ENCODE results near the gene DARS2. TPM values are rescaled to one million over a fixed set of nuclear protein-coding genes. Genes with fewer than 3 reads are reported as not detected.
"Not testable (repeated sequence)": the region's sequence is repeated elsewhere in the genome, so short reads cannot be mapped to it uniquely, and the experiment has no call there.

The DARS2 gene
- 24.7 TPM for polyA plus RNA-seq (2013, experiment 1 of 2)
- 25.0 TPM for polyA plus RNA-seq (2013, experiment 2 of 2)

- H3K4me1 ChIP-seq (ENCODE audit: insufficient read depth, low read length) = peaks cover 6% of the 10 kb centered on the region; the same call in 1 of the 2 replicates
- H3K36me3 ChIP-seq (ENCODE audit: insufficient read depth, low read length) = peaks cover 43% of the 10 kb centered on the region
- H3K4me3 ChIP-seq (ENCODE audit: low read length) = peak within 1 kb of the TSS; percentile 64
- H3K9ac ChIP-seq (ENCODE audit: low read depth, low read length) = peak within 1 kb of the TSS; percentile 86
- H3K27ac ChIP-seq (ENCODE audit: low read depth, low read length) = peak within 1 kb of the TSS; percentile 91
- H3K27me3 ChIP-seq (ENCODE audit: insufficient read depth, low read length) = no peaks in the 10 kb centered on the region
- WGBS = under 1% methylated on average over 55 of the region's 55 CpGs
- H3K9me3 ChIP-seq (ENCODE audit: insufficient read depth, low read depth, low read length) = no peaks in the 10 kb centered on the region
Observed at GRCh38 chr1:173824315-173825081, at the start of gene DARS2, which contains the start of gene CENPL. Gene DARS2, plus strand, starts transcription at chr1:173824673. Its CDS starts 557 bp downstream, at chr1:173825230. Gene CENPL, minus strand, starts transcription at chr1:173824883. Its CDS starts 13,584 bp downstream, at chr1:173811299.

DNA sequence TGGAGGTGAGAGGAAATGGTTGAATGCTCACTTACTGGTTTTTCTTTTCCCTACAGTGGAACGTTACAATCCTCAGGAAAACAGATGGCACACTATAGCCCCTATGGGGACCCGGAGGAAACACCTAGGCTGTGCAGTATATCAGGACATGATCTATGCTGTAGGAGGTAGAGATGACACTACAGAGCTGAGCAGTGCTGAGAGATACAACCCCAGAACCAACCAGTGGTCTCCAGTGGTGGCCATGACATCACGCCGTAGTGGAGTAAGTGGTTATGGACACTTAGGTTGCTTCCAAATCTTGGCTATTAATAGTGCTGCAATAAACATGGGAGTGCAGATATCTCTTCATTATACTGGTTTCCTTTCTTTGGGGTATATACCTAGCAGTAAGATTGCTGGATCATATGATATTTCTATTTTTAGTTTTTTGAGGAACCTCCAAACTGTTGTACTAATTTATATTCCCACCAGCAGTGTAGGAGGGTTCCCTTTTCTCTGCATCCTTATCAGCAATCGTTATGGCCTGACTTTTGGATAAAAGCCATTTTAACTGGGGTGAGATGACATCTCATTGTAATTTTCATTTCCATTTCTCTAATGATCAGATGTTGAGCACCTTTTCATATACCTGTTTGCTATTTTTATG lies 48.8 kb upstream of the DARS2 start:
- H3K27ac ChIP-seq (ENCODE audit: low read depth, low read length) = no peak overlapping the region
- H3K27me3 ChIP-seq (ENCODE audit: insufficient read depth, low read length) = no peaks in the 10 kb centered on the region
- no peak overlapping the region for H3K4me3 ChIP-seq (ENCODE audit: low read length)
- H3K4me1 ChIP-seq (ENCODE audit: insufficient read depth, low read length) = no peaks in the 10 kb centered on the region
- H3K9me3 ChIP-seq (ENCODE audit: insufficient read depth, low read depth, low read length) = no peaks in the 10 kb centered on the region
- peaks cover 27% of the 10 kb centered on the region for H3K36me3 ChIP-seq (ENCODE audit: insufficient read depth, low read length)
- WGBS = 97% methylated on average over 5 of the region's 5 CpGs
- no peak overlapping the region for H3K9ac ChIP-seq (ENCODE audit: low read depth, low read length)

GRCh38 chr1:173779936-173780335 lies 44.5 kb upstream of the DARS2 start:
- H3K36me3 ChIP-seq (ENCODE audit: insufficient read depth, low read length) = peaks cover 59% of the 10 kb centered on the region
- WGBS = 97% methylated on average over 3 of the region's 4 CpGs
- no peak overlapping the region for H3K4me3 ChIP-seq (ENCODE audit: low read length)
- H3K9ac ChIP-seq (ENCODE audit: low read depth, low read length) = no peak overlapping the region
- H3K4me1 ChIP-seq (ENCODE audit: insufficient read depth, low read length) = no peaks in the 10 kb centered on the region
- no peaks in the 10 kb centered on the region for H3K27me3 ChIP-seq (ENCODE audit: insufficient read depth, low read length)
- H3K9me3 ChIP-seq (ENCODE audit: insufficient read depth, low read depth, low read length) = no peaks in the 10 kb centered on the region
- no peak overlapping the region for H3K27ac ChIP-seq (ENCODE audit: low read depth, low read length)

- Histone ChIP-seq H3K27ac (ENCODE audit: low read depth, low read length) (no peak overlapping the region), H3K4me3 (ENCODE audit: low read length) (no peak overlapping the region), H3K9ac (ENCODE audit: low read depth, low read length) (no peak overlapping the region), H3K36me3 (ENCODE audit: insufficient read depth, low read length) (peaks cover 48% of the 10 kb centered on the region), H3K4me1 (ENCODE audit: insufficient read depth, low read length) (no peaks in the 10 kb centered on the region), H3K9me3 (ENCODE audit: insufficient read depth, low read depth, low read length) (no peaks in the 10 kb centered on the region), H3K27me3 (ENCODE audit: insufficient read depth, low read length) (no peaks in the 10 kb centered on the region)
- 100% methylated on average over 6 of the region's 7 CpGs for WGBS
Observed at GRCh38 chr1:173784997-173785396, 39.5 kb upstream of the DARS2 start.

- 100% methylated on average over 2 of the region's 2 CpGs for WGBS
- Histone ChIP-seq H3K36me3 (ENCODE audit: insufficient read depth, low read length) (peaks cover 26% of the 10 kb centered on the region), H3K27ac (ENCODE audit: low read depth, low read length) (no peak overlapping the region), H3K4me1 (ENCODE audit: insufficient read depth, low read length) (no peaks in the 10 kb centered on the region), H3K4me3 (ENCODE audit: low read length) (no peak overlapping the region), H3K9ac (ENCODE audit: low read depth, low read length) (no peak overlapping the region), H3K27me3 (ENCODE audit: insufficient read depth, low read length) (no peaks in the 10 kb centered on the region), H3K9me3 (ENCODE audit: insufficient read depth, low read depth, low read length) (no peaks in the 10 kb centered on the region)
Observed at GRCh38 chr1:173789841-173790240, 34.6 kb upstream of the DARS2 start.

DNA sequence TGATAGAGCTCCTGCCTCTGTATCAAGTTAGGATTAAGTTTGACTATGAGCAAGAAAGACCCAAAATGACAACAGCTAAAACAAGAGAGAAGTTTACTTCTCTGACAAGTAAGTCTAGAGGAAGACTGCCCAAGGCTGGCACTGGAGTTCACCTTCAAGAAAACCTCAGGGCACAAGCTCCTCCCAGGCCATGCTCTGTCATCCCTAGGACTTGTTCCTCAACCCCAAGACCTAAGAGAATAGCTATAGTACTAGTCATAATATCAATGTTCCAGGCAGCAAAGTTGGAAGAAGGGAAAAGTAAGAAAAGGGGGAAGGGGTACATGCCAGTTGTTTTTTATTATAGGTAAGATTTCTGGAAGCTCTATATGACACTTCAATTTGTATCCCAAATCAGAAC lies 26.4 kb upstream of the DARS2 start:
- peaks cover 13% of the 10 kb centered on the region; the same call in 1 of the 2 replicates for H3K9me3 ChIP-seq (ENCODE audit: insufficient read depth, low read depth, low read length)
- H3K36me3 ChIP-seq (ENCODE audit: insufficient read depth, low read length) = peaks cover 69% of the 10 kb centered on the region
- H3K4me1 ChIP-seq (ENCODE audit: insufficient read depth, low read length) = no peaks in the 10 kb centered on the region
- H3K9ac ChIP-seq (ENCODE audit: low read depth, low read length) = no peak overlapping the region
- H3K4me3 ChIP-seq (ENCODE audit: low read length) = no peak overlapping the region
- no peaks in the 10 kb centered on the region for H3K27me3 ChIP-seq (ENCODE audit: insufficient read depth, low read length)
- no peak overlapping the region for H3K27ac ChIP-seq (ENCODE audit: low read depth, low read length)

GRCh38 chr1:173799995-173800394 lies 24.5 kb upstream of the DARS2 start:
- H3K36me3 ChIP-seq (ENCODE audit: insufficient read depth, low read length) = peaks cover 70% of the 10 kb centered on the region
- H3K9me3 ChIP-seq (ENCODE audit: insufficient read depth, low read depth, low read length) = peaks cover 12% of the 10 kb centered on the region; the same call in 1 of the 2 replicates
- H3K27ac ChIP-seq (ENCODE audit: low read depth, low read length); H3K27me3 ChIP-seq (ENCODE audit: insufficient read depth, low read length); H3K4me1 ChIP-seq (ENCODE audit: insufficient read depth, low read length); H3K4me3 ChIP-seq (ENCODE audit: low read length); H3K9ac ChIP-seq (ENCODE audit: low read depth, low read length): not testable (repeated sequence)
- WGBS = 100% methylated on average over 1 of the region's 1 CpG

- no peak overlapping the region for H3K27ac ChIP-seq (ENCODE audit: low read depth, low read length)
- no peaks in the 10 kb centered on the region for H3K27me3 ChIP-seq (ENCODE audit: insufficient read depth, low read length)
- H3K36me3 ChIP-seq (ENCODE audit: insufficient read depth, low read length) = peaks cover 82% of the 10 kb centered on the region
- no peaks in the 10 kb centered on the region for H3K9me3 ChIP-seq (ENCODE audit: insufficient read depth, low read depth, low read length)
- WGBS = 96% methylated on average over 2 of the region's 2 CpGs
- H3K4me3 ChIP-seq (ENCODE audit: low read length) = no peak overlapping the region
- H3K9ac ChIP-seq (ENCODE audit: low read depth, low read length) = no peak overlapping the region
- H3K4me1 ChIP-seq (ENCODE audit: insufficient read depth, low read length) = no peaks in the 10 kb centered on the region
Observed at GRCh38 chr1:173802961-173803360, 21.5 kb upstream of the DARS2 start.

DNA sequence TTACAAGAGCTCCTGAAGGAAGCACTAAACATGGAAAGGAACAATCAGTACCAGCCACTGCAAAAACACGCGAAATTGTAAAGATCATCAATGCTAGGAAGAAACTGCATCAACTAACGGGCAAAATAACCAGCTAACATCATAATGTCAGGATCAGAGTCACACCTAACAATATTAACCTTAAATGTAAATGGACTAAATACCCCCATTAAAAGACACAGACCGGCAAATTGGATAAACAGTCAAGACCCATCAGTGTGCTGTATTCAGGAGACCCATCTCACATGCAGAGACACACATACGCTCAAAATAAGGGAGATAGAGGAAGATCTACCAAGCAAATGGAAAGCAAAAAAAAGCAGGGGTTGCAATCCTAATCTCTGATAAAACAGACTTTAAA lies 10.8 kb upstream of the DARS2 start:
- not testable (repeated sequence) for H3K4me3 ChIP-seq (ENCODE audit: low read length); H3K4me1 ChIP-seq (ENCODE audit: insufficient read depth, low read length); H3K9ac ChIP-seq (ENCODE audit: low read depth, low read length); H3K9me3 ChIP-seq (ENCODE audit: insufficient read depth, low read depth, low read length); H3K27ac ChIP-seq (ENCODE audit: low read depth, low read length); H3K27me3 ChIP-seq (ENCODE audit: insufficient read depth, low read length)
- WGBS = 99% methylated on average over 4 of the region's 5 CpGs
- peaks cover 28% of the 10 kb centered on the region for H3K36me3 ChIP-seq (ENCODE audit: insufficient read depth, low read length)

- Histone ChIP-seq H3K9ac (ENCODE audit: low read depth, low read length) (no peak overlapping the region), H3K4me3 (ENCODE audit: low read length) (no peak overlapping the region), H3K36me3 (ENCODE audit: insufficient read depth, low read length) (peaks cover 40% of the 10 kb centered on the region), H3K9me3 (ENCODE audit: insufficient read depth, low read depth, low read length) (no peaks in the 10 kb centered on the region), H3K4me1 (ENCODE audit: insufficient read depth, low read length) (peaks cover 6% of the 10 kb centered on the region; the same call in 1 of the 2 replicates), H3K27me3 (ENCODE audit: insufficient read depth, low read length) (no peaks in the 10 kb centered on the region), H3K27ac (ENCODE audit: low read depth, low read length) (no peak overlapping the region)
- WGBS = 94% methylated on average over 1 of the region's 1 CpG
Observed at GRCh38 chr1:173818459-173818858, 6.0 kb upstream of the DARS2 start.

- no peak overlapping the region for H3K4me3 ChIP-seq (ENCODE audit: low read length)
- H3K27ac ChIP-seq (ENCODE audit: low read depth, low read length) = no peak overlapping the region
- no peak overlapping the region for H3K9ac ChIP-seq (ENCODE audit: low read depth, low read length)
- WGBS = 98% methylated on average over 4 of the region's 4 CpGs
- no peaks in the 10 kb centered on the region for H3K9me3 ChIP-seq (ENCODE audit: insufficient read depth, low read depth, low read length)
- H3K36me3 ChIP-seq (ENCODE audit: insufficient read depth, low read length) = peaks cover 43% of the 10 kb centered on the region
- no peaks in the 10 kb centered on the region for H3K27me3 ChIP-seq (ENCODE audit: insufficient read depth, low read length)
- H3K4me1 ChIP-seq (ENCODE audit: insufficient read depth, low read length) = peaks cover 6% of the 10 kb centered on the region; the same call in 1 of the 2 replicates
Observed at GRCh38 chr1:173821680-173822079, 2.8 kb upstream of the DARS2 start.

Data from HUES64 (cell line).